Ecto neural progenitor cell (in vitro differentiated cells): ENCODE measurements around the gene TOMM40.
"Not testable (repeated sequence)": the region's sequence is repeated elsewhere in the genome, so short reads cannot be mapped to it uniquely, and the experiment has no call there.

Experiments used
- DNase-seq: peaks from one replicate; pipeline ENCODE4 v3.0.0-alpha.2; 2018; ENCODE audit warnings: low spot score

Gene TOMM40

DNA sequence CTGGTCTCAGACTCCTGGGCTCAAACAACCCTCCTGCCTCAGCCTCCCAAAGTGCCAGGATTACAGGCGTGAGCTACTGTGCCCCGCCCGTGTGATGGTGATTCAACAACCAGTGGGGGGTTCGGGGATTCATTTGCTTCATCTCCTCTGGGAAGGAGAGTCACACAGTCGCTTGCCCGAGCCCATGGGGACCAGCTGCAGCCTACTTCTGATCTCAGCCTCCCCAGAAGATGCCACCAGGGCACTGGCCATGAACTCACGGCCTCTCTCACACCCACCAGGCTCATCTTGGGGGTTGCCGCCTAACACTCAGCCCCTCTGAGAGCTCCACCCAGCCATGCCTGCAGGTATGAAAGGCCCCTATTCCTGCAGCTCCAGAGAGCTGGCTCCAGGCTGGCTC, 6.8 kb downstream of the TOMM40 start:
- DNase-seq = no peak

DNA sequence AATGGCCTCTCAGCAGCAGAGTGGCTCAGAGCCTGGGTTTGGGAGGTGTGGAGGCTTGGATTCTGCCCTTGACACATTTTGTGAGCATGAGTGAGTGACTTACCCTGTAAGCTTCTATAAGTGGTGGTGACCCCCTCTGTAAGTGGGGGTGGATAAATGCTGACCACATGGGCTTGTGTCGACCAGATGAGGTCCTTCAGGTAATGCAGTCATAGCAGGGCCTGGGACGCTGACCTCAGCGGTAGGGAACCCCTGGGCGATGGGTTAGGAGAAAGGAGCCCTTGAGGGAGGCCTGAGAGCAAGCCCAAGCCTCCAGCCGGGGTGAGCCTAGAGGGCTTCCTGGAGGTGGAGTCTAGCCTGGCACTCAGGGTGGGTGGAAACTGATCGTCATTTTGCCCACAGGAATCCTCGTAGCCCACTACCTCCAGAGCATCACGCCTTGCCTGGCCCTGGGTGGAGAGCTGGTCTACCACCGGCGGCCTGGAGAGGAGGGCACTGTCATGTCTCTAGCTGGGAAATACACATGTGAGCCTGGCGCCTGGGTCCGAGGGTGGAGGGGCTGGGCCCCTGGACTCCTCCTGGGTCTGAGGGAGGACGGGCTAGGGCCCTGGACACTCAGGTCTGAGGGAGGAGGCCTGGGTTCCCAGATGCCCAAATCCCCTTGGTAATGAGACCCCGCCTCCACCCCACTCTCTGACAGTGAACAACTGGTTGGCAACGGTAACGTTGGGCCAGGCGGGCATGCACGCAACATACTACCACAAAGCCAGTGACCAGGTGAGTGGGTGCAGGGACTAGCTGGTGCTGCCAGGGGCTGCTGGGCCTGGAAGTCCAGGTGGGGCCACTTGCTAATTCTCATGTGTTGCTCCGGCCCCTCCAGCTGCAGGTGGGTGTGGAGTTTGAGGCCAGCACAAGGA, 9.5 kb downstream of the TOMM40 start:
- no peak for DNase-seq

DNA sequence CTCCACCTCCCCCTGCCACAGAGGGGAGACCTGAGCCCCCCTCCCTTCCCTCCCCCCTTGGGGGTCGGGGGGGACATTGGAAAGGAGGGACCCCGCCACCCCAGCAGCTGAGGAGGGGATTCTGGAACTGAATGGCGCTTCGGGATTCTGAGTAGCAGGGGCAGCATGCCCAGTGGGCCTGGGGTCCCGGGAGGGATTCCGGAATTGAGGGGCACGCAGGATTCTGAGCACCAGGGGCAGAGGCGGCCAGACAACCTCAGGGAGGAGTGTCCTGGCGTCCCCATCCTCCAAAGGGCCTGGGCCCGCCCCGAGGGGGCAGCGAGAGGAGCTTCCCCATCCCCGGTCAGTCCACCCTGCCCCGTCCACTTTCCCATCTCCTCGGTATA, 12.2 kb downstream of the TOMM40 start:
- DNase-seq = no peak

DNA sequence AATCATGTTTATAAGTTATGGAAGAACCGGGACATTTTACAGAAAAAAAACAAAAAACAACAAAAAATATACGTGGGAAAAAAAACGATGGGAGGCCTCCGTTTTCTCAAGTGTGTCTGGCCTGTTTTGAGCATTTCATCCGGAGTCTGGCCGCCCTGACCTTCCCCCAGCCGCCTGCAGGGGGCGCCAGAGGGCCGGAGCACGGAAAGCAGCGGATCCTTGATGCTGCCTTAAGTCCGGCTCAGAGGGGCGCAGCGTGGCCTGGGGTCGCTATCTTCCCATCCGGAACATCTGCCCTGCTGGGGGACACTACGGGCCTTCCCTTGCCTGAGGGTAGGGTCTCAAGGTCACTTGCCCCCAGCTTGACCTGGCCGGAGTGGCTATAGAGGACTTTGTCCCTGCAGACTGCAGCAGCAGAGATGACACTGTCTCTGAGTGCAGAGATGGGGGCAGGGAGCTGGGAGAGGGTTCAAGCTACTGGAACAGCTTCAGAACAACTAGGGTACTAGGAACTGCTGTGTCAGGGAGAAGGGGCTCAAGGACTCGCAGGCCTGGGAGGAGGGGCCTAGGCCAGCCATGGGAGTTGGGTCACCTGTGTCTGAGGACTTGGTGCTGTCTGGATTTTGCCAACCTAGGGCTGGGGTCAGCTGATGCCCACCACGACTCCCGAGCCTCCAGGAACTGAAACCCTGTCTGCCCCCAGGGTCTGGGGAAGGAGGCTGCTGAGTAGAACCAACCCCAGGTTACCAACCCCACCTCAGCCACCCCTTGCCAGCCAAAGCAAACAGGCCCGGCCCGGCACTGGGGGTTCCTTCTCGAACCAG, 12.8 kb downstream of the TOMM40 start:
- DNase-seq = peak; percentile 91

DNA sequence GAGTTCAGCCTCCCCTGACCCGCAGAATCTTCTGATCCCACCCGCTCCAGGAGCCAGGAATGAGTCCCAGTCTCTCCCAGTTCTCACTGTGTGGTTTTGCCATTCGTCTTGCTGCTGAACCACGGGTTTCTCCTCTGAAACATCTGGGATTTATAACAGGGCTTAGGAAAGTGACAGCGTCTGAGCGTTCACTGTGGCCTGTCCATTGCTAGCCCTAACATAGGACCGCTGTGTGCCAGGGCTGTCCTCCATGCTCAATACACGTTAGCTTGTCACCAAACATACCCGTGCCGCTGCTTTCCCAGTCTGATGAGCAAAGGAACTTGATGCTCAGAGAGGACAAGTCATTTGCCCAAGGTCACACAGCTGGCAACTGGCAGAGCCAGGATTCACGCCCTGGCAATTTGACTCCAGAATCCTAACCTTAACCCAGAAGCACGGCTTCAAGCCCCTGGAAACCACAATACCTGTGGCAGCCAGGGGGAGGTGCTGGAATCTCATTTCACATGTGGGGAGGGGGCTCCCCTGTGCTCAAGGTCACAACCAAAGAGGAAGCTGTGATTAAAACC, 13.5 kb downstream of the TOMM40 start:
- DNase-seq = no peak

DNA sequence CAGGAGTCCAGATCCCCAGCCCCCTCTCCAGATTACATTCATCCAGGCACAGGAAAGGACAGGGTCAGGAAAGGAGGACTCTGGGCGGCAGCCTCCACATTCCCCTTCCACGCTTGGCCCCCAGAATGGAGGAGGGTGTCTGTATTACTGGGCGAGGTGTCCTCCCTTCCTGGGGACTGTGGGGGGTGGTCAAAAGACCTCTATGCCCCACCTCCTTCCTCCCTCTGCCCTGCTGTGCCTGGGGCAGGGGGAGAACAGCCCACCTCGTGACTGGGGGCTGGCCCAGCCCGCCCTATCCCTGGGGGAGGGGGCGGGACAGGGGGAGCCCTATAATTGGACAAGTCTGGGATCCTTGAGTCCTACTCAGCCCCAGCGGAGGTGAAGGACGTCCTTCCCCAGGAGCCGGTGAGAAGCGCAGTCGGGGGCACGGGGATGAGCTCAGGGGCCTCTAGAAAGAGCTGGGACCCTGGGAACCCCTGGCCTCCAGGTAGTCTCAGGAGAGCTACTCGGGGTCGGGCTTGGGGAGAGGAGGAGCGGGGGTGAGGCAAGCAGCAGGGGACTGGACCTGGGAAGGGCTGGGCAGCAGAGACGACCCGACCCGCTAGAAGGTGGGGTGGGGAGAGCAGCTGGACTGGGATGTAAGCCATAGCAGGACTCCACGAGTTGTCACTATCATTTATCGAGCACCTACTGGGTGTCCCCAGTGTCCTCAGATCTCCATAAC, 14.5 kb downstream of the TOMM40 start, which contains the start of gene APOE:
Gene APOE (plus strand): TSS at position 360 of the 724 bp plus-strand sequence. CDS start 829 bp downstream, outside the sequence.
- peak; percentile 69 for DNase-seq

DNA sequence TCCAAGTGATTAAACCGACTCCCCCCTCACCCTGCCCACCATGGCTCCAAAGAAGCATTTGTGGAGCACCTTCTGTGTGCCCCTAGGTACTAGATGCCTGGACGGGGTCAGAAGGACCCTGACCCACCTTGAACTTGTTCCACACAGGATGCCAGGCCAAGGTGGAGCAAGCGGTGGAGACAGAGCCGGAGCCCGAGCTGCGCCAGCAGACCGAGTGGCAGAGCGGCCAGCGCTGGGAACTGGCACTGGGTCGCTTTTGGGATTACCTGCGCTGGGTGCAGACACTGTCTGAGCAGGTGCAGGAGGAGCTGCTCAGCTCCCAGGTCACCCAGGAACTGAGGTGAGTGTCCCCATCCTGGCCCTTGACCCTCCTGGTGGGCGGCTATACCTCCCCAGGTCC, 16.6 kb downstream of the TOMM40 start:
- DNase-seq = no peak

DNA sequence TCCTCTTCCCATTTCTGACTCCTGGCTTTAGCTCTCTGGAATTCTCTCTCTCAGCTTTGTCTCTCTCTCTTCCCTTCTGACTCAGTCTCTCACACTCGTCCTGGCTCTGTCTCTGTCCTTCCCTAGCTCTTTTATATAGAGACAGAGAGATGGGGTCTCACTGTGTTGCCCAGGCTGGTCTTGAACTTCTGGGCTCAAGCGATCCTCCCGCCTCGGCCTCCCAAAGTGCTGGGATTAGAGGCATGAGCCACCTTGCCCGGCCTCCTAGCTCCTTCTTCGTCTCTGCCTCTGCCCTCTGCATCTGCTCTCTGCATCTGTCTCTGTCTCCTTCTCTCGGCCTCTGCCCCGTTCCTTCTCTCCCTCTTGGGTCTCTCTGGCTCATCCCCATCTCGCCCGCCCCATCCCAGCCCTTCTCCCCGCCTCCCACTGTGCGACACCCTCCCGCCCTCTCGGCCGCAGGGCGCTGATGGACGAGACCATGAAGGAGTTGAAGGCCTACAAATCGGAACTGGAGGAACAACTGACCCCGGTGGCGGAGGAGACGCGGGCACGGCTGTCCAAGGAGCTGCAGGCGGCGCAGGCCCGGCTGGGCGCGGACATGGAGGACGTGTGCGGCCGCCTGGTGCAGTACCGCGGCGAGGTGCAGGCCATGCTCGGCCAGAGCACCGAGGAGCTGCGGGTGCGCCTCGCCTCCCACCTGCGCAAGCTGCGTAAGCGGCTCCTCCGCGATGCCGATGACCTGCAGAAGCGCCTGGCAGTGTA, 17.2 kb downstream of the TOMM40 start:
- no peak for DNase-seq

DNA sequence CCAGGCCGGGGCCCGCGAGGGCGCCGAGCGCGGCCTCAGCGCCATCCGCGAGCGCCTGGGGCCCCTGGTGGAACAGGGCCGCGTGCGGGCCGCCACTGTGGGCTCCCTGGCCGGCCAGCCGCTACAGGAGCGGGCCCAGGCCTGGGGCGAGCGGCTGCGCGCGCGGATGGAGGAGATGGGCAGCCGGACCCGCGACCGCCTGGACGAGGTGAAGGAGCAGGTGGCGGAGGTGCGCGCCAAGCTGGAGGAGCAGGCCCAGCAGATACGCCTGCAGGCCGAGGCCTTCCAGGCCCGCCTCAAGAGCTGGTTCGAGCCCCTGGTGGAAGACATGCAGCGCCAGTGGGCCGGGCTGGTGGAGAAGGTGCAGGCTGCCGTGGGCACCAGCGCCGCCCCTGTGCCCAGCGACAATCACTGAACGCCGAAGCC, 17.8 kb downstream of the TOMM40 start:
- DNase-seq = no peak

DNA sequence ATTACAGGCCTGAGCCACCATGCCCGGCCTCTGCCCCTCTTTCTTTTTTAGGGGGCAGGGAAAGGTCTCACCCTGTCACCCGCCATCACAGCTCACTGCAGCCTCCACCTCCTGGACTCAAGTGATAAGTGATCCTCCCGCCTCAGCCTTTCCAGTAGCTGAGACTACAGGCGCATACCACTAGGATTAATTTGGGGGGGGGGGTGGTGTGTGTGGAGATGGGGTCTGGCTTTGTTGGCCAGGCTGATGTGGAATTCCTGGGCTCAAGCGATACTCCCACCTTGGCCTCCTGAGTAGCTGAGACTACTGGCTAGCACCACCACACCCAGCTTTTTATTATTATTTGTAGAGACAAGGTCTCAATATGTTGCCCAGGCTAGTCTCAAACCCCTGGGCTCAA, 18.7 kb downstream of the TOMM40 start:
- no peak for DNase-seq

DNA sequence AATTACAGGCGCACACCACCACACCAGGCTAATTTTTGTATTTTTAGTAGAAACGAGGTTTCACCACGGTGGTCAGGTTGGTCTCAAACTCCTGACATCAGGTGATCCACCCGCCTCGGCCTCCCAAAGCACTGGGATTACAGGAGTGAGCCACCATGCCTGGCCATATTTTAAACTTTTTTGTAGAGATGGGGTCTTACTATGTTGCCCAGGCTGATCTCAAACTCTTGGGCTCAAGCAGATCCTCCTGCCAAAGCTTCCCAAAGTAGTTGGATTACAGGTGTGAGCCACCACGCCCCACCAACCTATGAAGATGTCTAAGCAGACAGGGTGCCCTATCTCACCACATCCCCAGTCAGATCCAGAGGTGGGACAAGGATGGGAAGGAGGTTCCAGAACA, 20.8 kb downstream of the TOMM40 start:
- DNase-seq = not testable (repeated sequence)

DNA sequence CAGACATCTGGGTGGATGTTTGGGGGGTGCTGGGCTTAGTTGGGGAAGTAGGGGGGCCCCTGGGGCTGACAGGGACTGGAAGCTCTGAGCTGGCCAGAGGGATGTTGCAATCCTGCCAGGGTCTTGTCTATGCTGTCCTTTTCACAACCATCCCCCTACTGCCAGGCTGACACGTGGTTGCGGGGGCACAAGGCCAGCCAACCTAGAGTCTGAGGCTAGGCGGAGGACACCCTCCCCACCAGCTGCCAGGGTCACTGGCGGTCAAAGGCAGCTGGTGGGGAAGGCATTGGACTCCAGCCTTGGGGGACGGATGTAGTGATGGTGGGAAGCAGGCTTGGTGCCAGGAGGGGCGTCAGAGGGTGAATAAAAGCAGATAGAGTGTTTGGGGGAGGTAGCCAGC, 21.8 kb downstream of the TOMM40 start:
- no peak for DNase-seq

DNA sequence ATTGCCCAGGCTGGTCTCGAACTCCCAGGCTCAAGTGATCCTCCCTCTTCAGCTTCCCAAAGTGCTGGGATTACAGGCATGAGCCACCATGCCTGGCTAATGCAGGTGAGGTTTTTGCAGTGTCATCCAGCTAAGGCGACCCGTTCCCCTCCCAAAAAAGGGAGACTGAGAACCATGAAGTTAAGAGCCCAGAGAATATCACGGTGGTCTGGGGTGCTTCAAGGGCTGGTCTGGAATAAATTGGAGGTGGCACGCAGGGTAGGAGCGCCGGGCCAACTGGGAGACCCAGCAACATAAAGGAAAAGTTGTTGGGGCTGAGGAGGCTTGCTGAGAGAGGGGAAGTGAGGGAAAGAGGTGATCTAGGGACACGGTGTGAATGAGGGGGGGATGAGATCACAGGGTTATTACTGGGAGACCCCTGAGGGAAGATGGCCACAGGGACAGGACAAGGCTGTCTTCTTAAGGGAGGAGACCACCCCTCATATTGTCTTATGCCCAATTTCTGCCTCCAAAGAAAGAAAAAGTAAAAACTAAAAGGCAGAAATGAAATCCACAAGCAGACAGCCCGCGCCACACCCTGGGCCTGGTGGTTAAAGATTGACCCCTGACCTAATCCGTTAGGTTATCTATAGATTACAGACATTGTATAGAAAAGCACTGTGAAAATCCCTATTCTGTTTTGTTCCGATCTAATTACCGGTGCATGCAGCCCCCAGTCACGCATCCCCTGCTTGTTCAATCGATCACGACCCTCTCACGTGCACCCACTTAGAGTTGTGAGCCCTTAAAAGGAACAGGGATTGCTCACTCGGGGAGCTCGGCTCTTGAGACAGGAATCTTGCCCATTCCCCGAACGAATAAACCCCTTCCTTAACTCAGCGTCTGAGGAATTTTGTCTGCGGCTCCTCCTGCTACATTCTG, 22.7 kb downstream of the TOMM40 start:
- not testable (repeated sequence) for DNase-seq

DNA sequence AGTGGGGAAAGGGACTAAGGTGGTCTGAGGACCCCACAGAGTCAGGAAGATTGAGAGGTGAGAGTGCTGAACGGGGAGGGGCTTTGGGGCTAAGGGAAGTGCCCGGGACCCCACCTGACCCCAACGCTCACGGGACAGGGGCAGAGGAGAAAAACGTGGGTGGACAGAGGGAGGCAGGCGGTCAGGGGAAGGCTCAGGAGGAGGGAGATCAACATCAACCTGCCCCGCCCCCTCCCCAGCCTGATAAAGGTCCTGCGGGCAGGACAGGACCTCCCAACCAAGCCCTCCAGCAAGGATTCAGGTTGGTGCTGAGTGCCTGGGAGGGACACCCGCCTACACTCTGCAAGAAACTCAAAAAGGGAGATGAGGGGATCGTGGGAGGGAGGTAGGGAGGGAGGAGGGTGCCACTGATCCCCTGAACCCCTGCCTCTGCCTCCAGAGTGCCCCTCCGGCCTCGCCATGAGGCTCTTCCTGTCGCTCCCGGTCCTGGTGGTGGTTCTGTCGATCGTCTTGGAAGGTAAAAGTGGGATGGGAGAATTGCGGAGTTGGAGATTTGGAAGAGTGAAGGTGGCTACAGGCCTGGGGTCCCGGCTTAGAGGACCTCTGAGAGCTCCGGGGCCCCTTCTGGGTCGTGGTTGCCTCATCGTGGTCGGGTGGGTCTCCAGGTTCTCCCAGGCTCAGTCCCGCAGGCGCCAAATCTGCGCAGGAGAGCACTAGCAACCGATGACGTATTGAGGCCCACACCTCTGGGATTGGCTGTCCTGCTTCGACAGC, 23.6 kb downstream of the TOMM40 start, which contains the start of gene APOC1:
Gene APOC1 (plus strand): TSS at position 176 of the 774 bp plus-strand sequence. CDS start 284 bp downstream, at position 460.
- peak; percentile 95 for DNase-seq

DNA sequence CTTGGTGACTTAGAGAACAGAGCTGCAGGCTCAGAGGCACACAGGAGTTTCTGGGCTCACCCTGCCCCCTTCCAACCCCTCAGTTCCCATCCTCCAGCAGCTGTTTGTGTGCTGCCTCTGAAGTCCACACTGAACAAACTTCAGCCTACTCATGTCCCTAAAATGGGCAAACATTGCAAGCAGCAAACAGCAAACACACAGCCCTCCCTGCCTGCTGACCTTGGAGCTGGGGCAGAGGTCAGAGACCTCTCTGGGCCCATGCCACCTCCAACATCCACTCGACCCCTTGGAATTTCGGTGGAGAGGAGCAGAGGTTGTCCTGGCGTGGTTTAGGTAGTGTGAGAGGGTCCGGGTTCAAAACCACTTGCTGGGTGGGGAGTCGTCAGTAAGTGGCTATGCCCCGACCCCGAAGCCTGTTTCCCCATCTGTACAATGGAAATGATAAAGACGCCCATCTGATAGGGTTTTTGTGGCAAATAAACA, 33.2 kb downstream of the TOMM40 start:
- DNase-seq = no peak

DNA sequence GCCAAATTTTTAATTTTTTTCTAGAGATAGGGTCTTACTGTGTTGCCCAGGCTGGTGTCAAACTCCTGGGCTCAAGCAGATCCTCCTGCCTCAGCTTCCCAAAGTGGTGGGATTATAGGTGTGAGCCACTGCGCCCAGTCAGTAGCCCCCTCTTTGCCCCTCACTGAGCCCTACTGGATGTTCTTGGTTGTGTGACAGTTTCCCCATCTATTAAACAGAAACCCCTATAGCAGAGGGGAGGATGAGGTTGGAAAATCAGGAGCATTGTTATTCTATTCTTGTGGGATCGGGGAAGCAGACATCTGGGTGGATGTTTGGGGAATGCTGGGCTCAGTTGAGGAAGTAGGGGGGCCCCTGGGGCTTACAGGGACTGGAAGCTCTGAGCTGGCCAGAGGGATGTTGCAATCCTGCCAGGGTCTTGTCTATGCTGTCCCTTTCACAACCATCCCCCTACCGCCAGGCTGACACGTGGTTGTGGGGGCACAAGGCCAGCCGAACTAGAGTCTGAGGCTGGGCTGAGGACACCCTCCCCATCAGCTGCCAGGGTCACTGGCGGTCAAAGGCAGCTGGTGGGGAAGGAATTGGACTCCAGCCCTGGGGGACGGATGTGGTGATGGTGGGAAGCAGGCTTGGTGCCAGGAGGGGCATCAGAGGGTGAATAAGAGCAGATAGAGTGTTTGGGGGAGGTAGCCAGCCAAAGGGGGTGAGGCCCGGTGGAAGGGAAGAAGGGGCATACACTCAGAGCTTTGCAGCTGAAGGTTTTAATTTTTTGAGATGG, 34.2 kb downstream of the TOMM40 start:
- no peak for DNase-seq

DNA sequence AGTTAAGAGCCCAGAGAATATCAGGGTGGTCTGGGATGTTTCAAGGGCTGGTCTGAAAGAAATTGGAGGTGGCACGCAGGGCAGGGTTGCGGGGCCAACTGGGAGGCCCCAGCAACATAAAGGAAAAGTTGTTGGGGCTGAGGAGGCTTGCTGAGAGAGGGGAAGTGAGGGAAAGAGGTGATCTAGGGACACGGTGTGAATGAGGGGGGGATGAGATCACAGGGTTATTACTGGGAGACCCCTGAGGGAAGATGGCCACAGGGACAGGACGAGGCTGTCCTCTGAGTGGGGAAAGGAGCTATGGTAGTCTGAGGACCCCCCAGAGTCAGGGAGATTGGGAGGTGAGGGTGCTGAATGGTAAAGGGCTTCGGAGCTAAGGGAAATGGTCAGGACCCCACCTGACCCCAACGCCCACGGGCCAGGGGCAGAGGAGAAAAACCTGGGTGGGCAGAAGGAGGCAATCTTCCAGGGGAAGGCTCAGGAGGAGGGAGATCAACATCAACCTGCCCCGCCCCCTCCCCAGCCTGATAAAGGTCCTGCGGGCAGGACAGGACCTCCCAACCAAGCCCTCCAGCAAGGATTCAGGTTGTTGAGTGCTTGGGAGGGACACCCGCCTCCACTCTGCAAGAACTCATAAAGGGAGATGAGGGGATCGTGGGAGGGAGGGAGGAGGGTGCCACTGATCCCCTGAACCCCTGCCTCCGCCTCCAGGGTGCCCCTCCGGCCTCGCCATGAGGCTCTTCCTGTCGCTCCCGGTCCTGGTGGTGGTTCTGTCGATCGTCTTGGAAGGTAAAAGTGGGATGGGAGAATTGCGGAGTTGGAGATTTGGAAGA, 35.4 kb downstream of the TOMM40 start:
- not testable (repeated sequence) for DNase-seq
